Fibroblast of skin of back (primary cell): ENCODE data around the gene PHOX2A.

Experiments
- DNase-seq: peaks from one replicate; pipeline ENCODE4 v3.0.0-alpha.2; 2013

Gene PHOX2A

GRCh38 chr11:72249961-72250360 is 6.0 kb upstream of the PHOX2A start:
- DNase-seq: no peak

DNA sequence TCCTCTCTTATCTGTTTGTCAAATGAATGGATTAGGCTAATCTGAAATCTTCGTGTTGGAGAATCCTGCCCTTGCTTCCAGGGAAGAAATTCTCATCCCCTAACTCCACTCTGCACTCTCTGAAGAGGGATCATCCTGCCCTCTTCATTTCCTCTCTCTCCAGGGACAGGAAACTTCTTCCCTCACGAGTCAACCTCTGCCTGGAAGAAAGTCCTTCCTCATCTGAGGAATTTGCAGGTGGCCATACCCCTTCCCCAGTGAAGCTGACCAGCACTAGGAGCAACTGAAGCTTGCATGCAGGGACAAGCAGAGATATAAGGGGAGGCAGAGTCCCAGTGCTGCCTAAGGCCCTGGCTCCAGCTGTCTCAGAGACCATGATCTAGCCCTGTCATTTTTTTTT is 3.6 kb upstream of the PHOX2A start:
- DNase-seq: no peak

DNA sequence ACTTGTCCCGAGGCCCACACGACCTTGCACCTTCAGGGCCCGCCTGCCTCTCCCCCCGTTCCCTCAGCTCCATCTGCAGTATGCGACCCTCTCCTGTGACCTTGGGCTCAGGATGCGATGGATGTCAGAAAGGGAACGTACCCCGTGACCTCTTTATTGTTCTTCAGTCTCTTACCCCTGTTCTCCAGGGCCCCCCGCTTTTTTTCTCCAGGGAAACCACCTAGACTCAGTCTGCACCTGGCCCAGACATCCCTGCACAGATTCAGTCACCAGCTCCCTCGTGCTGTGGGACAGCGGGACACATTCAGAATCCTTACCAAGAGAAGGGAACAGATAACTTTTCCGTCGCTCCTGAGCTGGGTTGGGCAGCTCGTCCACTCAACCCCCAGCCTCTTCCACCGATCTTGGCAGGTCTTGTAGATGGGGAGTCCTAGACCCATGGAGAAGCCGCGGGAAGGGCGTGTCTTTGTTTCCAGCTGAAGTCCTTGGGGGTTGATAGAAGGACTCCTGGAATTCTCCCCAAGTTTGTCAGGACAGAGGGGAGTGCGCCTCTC is 1.4 kb upstream of the PHOX2A start:
- DNase-seq: no peak

- no peak for DNase-seq
Observed at GRCh38 chr11:72244361-72245262, 636 bp upstream of the PHOX2A start.

GRCh38 chr11:72243173-72244059 is 560 bp downstream of the PHOX2A start:
- no peak for DNase-seq

DNA sequence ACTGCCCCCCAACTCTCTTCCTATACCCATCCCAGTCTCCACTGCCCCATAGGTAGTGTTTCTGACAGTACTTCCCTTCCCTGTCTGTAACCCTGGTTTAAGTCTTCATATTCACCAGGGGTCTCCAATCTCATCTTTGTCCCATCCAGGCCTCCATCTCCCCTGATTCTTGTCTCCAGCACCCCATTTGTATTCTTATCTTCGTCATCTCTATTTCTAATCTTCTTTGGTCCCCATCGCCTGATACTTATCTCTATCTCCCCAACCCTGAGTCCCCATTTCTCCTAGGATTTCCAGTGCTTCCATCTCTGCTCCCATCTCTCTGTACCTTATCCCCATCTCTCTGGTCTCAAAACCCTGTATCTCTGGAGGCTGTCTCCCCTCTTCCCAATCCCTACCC is 1.8 kb downstream of the PHOX2A start:
- DNase-seq: no peak

- no peak for DNase-seq
Observed at GRCh38 chr11:72241291-72241781, 2.6 kb downstream of the PHOX2A start.

DNA sequence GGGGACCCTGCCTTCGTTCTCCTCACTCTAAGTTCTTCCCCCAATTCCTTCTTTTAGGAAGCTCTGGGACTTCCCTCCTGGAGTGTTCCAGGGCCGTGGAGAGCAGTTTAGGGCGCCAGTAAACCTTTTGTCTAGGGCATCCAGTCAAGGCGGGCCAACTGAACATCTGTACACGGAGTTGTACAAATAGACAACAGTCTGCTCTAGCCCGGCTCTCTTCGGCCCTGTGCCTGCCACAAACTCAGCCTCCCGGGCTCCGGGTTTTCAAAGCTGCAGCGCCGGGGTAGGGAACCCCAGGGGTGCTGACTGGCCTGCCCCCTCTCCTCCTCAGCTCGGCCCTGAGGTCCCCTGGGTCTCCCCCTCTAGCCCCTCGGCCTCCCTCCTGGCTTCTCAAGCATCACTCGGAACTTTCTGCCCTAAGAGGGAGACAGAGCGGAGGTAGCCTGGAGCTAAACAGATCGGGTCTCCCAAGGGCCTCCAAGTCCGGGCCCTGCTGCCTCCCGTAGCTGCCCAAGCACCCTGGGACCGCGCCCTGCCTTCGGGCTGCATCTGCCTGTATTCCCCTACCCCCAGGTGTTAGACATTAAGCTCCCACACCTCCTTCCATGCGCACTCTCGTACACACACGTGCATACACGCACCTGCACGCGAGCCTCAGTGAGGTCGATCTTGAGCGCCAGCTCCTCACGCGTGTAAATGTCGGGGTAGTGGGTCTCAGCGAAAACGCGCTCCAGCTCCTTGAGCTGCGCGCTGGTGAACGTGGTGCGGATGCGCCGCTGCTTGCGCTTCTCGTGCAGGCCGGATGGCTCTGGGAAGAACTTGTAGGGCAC is 3.3 kb downstream of the PHOX2A start:
- no peak for DNase-seq

DNA sequence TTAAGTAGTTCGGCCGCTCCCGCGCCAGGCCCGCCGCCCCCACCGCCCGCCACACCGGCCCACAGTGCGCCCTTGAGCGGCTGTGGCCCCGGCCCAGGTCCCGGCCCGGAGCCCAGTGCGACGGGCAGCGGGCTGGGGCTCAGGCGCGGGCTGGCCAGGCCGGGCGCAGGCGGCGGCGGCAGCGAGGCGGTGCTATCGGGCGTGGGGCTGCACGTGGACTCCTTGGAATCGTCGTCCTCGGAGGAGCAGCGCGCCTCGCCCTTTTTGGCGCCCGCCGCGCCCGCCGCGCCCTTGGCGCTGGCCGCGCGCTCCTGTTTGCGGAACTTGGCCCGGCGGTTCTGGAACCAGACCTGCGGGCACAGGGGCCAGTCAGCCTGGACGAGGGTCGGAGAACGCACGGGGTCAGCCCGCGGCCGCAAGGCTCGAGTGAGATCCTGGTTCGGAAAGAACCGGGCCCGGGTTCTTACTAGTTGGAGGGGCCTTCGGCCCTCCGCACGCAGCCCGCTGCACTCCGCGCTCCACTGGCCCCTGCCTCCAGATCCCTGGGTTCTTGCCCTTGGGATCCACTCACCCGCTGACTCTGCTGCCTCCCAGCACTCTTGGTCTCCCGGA is 4.0 kb downstream of the PHOX2A start:
- DNase-seq: peak; percentile 37

- DNase-seq: peak; percentile 71
Observed at GRCh38 chr11:72239313-72239848, 4.6 kb downstream of the PHOX2A start.

GRCh38 chr11:72238492-72239312 is 5.3 kb downstream of the PHOX2A start:
- no peak for DNase-seq

DNA sequence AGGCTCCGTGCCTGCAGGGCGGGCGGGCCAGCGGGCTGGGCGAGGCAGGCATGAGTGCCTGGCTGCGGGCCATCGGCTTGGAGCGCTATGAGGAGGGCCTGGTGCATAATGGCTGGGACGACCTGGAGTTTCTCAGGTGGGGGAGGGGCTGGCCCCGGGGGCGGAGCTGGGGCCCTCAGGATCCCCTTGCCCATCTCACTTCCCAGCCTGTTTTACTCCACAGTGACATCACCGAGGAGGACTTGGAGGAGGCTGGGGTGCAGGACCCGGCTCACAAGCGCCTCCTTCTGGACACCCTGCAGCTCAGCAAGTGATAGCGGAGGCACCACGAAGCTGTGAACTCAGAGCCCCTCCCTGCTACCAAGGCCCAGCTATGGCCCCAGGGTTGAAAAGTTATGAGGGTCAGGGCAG is 5.9 kb downstream of the PHOX2A start:
- DNase-seq: peak; percentile 68

DNA sequence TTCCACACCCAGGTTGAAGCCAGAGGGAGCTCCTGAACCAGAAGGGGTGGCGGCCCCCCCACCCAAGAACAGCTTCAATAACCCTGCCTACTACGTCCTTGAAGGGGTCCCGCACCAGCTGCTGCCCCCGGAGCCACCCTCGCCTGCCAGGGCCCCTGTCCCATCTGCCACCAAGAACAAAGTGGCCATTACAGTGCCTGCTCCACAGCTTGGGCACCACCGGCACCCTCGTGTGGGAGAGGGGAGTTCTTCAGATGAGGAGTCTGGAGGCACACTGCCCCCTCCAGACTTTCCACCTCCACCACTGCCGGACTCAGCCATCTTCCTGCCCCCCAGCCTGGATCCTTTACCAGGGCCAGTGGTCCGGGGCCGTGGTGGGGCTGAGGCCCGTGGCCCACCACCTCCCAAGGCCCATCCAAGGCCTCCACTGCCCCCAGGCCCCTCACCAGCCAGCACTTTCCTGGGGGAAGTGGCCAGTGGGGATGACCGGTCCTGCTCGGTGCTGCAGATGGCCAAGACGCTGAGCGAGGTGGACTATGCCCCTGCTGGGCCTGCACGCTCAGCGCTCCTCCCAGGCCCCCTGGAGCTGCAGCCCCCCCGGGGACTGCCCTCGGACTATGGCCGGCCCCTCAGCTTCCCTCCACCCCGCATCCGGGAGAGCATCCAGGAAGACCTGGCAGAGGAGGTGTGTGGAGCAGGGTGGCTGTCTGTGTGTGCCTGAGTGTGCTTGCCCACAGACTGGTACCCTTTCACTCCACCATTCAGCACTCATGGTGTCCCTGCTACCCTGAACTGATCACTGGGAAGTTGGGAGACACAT is 6.7 kb downstream of the PHOX2A start:
- no peak for DNase-seq

- no peak for DNase-seq
Observed at GRCh38 chr11:72236774-72237111, 7.2 kb downstream of the PHOX2A start.

DNA sequence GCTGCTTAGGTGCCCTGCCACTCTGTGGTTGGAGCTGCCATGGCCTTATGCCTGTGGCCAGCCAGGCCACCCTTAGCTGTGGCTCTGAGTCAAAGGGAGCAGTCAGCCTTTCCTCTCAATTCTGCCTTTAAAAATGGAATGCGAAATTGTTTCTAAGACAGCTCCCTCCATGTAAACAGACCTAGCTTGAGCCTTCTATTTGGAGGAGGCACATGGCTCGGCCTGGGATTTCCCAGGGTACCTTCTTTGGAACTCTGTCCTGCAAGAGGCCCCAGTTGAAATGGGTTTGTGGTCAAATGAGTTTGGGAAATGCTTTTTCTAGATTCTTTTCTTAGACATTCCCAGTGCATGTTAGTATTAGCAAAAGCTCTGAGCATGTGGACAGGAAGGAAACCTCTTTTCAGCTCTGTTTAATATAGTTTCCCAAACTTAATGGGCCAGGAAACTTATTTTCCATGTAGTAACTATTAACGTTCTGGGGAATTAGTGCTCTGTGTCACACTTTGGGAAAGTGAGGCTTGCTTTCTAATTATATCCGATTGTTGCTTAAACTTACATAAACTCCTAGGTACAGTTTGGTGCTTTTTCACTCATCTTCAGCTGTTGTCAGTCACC is 7.8 kb downstream of the PHOX2A start:
- no peak for DNase-seq

DNA sequence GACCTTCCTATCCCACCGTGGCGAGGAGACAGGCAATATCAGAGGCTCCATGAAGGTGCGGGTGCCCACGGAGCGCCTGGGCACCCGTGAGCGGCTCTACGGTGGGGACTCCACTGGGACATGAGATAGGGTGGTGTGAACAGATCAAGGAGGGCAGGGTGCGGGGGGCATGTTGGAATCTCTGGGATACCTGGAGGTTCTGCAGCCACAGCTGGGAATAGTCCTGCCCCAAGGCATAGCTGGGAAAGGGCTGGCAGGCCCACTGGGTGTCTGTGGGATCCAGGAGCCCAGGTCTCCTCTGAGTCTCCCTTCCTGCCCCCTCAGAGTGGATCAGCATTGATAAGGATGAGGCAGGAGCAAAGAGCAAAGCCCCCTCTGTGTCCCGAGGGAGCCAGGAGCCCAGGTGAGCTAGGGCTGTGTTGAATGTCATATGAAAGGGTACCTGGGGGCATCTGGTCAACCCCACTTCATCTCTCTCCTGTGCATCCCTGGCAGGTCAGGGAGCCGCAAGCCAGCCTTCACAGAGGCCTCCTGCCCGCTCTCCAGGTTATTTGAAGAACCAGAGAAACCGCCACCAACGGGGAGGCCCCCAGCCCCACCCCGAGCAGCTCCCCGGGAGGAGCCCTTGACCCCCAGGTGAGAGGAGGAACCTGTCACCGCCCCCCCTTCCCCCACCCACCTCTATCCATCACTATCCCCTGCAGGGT is 8.5 kb downstream of the PHOX2A start:
- no peak for DNase-seq

DNA sequence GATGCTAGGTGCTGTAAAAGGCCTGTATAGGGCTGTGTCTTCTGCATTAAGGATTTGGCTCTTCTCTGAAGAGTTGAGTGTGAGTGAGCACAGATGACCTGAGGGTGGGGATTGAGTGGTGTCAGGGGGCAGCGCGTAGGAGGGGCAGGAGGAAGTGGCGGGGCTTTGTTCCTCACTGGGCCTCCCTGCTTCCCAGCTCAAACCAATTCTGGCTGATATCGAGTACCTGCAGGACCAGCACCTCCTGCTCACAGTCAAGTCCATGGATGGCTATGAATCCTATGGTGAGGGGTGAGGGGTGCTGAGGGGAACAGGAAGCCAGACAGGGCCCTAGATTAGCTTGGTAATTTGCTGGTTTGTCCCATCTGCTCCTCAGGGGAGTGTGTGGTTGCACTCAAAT is 9.1 kb downstream of the PHOX2A start:
- no peak for DNase-seq

DNA sequence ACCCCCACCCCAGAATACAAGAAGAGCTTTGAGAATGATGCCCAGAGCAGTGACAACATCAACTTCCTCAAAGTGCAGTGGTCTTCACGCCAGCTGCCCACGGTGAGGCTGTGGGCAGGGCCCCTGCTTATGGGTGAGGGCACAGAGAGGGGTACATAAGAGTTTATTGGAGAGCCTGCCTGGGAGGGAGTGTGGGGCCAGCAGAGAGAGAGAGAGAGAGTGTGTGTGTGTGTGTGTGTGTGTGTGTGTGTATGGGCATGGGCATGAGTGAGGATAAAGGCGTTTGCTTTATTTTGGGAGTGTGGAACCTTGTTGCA is 9.5 kb downstream of the PHOX2A start:
- DNase-seq: no peak
